Dermis microvascular lymphatic vessel endothelial cell (primary cell): ENCODE data around the gene RPTOR. TPM values are rescaled to one million over a fixed set of nuclear protein-coding genes. Genes with fewer than 3 reads are reported as not detected.
A peak's percentile ranks its signal among the peaks of the same experiment; 100 is the strongest.
"Not testable (repeated sequence)": the region's sequence is repeated elsewhere in the genome, so short reads cannot be mapped to it uniquely, and the experiment has no call there.

Source experiments
- DNase-seq, 2 donors: peaks; one replicate each; pipeline versions ENCODE4 v3.0.0 to v3.0.0-alpha.2; 2010; ENCODE audit warnings: low read depth in 2 of 2
- total RNA-seq: library from RNA; depleted of rRNA; stranded (reverse); fragments of >200 nt; gene quantifications from 2 replicates; pipeline ENCODE4 v1.2.1, GENCODE V29; 2014

Gene RPTOR
- total RNA-seq, 1 donor from 2014 or later: 10.5 TPM

DNA sequence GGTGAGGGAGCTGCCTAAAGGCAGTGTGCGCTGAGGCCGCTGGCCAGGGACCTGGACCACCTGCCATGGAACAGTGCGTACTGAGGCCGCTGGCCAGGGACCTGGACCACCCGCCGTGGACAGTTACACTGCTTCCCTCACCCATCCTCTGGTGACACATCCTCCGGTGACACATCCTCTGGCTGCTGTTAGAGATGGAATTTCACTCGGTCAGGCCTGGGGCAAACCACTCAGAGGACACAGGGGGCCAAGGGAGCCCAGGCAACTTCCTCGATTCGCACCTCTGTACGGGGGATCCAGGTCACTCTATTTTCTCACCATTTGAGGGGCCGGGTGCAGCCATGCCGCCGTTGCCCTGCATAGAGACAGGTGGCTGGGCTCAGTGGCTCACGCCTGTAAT lies 32.4 kb upstream of the RPTOR start:
- no peak for DNase-seq

DNA sequence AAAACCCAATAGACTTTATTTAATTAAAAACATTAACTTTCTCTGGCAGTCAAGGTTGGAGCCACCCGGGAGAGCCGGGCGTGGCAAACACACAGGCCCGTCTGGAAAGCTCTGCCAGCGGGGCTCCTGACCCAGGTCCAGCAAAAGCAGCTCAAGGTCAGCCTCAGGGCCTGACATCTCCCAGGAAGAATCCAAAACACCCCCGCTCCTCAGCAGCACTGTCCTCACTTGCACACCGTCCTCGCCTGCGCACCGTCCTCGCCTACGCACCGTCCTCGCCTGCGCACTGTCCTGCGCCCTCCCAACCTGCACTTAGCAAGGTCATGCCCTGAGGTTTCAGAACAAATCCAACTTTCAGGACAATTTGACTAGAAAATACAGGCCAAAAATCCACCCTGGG lies 31.4 kb upstream of the RPTOR start:
- no peak for DNase-seq

DNA sequence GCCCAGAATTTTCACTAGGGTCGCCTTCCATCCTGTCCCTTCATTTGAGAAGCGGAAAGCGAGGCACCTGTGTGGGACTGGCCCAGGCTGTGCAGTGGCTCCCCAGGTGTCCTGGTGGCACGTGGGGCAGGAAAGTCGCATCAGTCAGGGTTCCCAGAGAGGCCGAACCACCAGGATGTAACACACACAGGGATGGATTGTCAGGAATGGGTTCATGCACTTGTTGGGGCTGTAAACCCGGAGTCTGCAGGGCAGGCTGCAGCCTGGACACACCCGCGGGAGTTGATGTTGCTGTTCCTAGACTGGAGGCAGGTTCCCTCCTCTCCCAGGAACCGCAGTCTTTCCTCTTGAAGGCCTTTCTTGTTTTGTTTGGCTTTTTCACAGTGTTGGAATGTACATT lies 30.7 kb upstream of the RPTOR start:
- DNase-seq: no peak

DNA sequence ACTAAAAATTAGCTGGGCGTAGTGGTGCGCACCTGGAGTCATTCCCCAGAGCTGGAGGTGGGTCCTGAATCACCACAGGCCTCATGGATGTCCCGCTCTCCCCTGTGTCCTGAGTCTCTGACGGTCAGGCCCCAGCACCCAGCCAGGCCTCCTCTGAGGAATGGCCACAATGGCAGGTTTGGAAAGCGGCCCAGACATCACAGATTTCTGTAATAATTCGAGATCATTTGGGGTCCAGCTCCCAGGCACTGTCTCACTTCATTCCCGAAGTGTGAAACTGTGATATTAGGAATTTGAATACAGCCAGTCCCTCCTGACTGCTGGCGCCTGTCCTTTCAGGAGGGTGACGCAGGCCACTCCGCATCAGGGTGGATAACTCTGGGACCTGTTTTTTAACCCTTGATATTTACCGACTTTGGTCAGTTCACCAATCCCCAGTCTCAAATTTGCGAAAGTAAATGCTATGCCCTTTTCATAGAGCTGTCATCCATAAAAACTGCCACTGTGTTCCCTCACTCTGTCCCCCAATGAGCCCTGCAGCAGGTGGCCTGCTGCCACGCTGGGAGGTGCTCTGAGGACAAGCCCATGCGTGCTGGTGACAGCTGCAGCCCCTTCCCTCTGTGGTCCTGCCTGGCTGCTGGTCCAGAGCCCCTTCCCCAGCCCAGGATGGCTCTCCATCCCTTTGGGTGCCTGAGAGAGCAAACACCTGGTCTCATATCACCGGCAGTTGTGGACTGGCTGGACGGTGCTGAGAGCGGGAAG lies 28.3 kb upstream of the RPTOR start:
- DNase-seq: no peak

DNA sequence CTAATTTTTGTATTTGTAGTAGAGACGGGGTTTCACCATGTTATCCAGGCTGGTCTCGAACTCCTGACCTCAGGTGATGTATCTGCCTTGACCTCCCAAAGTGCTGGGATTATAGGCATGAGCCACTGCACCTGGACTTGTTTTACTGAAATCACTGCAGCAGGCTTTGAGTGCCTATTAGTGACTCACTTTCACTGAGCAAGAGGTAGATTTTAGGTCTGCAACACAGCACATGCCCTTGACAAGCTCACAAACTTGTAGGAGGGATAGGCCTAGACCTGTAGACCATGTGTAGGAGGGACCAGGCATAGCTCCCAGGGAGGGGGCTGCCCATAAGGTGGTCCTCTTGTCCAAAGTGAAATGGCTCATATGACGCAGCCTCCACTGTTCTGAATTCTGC lies 27.0 kb upstream of the RPTOR start:
- DNase-seq: no peak

DNA sequence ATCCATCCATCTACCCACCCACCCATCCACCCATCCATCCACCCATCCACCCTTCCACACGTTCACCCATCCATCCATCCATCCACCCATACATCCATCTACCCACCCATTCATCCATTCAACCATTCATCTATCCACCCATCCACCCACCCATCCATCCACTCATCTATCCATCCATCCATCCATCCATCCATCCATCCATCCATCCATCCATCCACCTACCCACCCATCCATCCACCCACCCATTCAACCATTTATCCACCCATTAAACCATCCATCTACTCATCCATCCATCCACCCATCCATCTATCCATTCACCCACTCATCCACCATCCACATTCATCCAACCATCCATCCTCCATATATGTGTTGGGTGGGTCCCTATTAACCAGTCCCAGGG lies 26.2 kb upstream of the RPTOR start:
- DNase-seq: no peak

DNA sequence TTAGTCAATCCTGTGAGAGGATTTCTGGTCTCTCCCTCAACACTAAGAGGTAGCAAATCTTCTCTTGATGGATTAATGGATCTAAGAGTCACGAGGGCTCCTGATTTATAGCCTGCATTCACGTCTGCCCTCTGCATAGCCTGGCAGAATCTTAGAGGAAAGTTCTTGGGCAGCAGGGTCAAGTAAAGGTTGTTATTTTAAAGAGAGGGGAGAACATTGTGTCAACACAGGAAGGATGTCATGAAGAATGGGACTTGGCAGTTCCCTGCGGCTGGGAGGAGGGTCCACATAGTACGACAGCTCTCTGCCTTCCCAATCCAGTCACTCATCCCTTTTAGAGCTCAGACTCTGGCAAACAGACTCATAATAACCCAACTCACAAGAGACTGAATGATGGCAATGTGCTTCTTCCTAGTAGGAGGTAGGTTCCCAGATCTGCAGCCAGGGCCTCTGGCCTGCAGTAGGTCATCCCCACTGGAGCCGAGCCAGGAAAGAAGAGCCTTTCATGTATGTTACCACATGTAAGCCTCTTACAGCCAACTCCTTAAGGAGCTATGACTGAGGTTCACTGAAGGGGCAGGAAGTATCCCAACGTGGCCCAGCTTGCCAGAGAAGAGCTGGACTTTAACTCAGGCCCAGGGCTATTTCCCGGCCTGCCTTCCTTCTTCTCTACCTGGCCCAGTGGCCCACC lies 25.4 kb upstream of the RPTOR start:
- DNase-seq: peak in 1 of 2 donors; percentile 62

DNA sequence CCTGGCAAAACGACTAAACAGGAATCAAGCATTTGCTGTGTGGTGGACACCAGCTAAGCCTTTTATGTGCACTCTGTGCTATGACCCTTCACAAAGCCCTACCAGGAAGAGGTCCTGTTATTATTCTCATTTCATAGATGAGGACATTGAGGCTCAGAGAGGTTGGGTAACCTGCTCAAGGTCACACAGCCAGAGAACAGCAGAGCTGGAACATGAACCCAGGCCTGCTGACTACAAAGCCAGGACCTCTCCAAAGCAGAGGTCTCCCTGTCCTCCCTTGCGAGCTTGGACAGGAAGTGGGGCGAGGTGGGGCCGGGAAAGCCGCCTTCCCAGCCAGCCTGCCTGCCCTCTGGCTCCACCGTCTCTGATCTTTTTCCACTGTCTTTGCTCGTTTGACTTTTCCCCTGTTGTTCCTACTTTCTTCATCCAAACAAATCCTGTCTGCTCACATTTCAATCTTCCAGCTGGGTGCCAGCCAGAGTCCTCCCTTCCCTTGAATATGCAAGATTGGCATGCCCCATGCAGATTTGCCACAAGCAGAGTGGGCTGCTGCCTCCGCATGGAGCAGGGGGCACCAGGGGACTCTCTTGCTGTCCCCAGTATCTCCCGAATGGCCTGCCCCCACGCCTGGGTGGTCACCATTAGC lies 23.7 kb upstream of the RPTOR start:
- DNase-seq: no peak

DNA sequence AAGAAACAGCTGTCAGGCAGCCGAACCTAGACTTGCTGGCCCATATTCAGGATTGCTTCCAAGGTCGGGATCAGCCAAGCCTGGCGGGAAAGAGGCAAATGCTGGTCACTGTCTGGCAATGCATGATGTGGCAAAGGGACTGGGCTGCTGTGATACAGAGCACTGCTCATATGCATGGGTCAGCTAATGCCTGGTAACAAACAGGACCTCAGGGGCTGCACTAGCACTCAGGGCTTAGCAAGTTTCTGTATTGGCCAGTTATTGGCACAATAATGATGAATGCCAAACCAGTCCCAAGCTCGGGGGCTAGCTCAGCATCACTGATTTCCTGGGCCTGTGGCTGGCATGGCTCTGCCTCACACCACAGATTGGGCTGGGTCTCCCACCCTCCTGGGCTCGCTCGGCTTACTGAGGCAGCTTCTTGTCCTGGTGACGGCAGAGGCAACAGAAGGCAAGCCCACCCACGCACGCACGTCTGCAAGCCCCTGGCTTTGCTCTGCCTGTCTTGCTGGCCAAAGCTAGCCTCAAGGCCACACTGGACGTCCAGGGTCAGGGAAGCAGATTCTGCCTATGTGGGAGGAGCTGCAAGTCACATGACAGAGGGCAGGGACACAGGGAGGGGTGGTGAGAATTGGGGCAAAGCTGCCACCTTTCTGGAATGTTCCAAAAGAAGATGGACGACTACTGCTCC lies 21.4 kb upstream of the RPTOR start:
- no peak for DNase-seq

DNA sequence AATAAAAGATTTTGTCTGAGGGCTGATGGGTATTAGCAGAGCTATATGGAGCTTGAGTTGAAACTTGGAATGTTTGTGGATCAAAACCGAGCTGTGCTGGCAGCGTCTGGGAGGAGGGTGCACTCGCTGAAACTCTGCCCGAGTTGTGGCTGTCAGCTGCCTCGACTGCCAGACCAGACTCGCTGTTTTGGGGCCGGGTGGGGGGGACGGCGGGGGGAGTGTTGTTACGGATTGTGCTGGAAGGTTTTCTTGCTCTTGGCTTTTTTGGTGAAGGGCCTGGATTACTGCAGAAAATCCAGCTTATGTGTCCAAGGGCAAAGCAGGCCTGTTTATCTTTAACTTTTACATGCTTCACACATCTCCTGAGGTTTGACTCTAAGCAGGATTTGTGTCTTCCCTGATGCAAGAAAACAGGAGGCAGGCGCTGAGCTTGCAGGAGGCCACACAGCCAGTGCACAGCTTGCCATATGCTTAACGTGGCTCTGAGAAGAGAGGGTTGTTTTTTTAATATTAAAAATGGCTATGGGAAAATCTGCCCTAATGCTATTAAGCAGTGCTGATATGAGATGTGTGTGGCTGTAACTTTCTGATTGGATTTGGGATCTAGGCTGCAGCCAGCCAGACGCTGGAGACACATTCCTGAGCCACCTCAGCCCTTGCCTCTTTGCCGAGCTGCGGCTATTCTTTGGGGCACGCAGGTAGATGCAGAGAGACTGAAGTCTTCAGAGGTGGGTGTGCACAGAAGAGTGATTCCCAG lies 20.5 kb upstream of the RPTOR start:
- no peak for DNase-seq

DNA sequence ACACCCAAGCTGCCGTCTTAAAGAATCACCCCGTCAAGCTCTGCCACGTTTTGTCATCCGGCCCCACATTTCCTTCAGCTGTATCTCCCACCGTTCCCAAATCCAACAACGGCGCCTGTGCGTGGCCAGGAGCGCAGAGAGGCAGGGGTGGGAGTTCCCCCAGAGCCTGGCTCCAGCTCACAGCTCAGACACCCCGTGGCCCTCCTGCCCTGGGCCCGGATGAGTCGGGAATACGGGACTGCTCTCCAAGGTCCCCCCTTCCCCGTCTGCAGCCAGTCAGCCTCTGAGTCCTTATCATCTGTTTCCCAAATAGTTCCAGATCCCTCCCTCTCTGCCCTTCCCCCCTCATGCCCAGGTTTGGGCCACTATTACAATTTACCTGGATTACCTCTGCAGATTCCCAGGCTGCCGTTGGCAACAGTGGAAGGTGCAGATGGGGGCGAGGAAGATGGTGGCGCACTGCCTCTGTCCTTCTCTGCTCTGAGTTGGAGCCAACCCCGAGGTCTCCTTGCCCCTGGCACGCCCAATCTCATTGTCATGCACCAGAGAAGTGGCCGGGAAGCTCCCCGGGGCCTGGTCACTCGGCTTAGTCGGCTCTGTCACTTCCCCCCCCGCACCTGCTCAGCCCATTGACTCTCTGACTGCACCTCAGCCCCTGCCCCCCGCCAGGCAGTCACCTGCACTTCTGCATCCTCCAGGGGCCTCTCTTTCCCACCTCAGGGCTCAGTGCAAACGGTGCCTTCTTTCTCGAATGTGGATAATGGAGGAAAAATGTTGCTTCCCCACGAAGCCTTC lies 18.3 kb upstream of the RPTOR start:
- no peak for DNase-seq

DNA sequence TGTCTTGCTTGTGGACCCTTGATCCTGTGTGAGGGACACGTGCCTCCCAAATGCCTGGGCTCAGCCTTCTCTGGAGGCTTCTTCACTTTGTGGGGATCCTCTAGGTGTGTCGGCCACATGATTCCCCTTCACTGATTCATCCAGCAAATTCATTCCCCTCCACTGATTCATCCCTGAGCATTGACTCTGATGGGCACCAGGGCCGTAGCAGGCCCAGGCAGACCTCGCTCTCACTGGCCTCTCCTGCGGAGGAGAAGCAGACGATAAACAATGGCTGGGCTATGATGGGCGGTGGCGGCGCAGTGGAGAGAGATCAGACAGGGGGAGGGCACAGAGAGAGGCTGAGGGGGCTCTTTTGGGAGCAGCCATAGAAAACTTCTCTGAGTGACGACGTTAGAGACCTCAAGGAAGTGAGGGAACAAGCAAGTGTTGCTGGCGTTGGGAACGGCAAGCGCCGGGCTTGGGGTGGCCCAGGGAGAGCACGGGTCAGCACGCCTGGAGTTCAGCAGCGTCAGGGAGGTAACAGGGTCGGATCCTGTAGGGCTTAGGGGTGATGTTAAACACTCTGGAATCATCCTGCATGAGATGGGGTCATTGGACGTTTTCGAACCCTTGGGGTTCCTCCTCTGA lies 17.5 kb upstream of the RPTOR start:
- no peak for DNase-seq

DNA sequence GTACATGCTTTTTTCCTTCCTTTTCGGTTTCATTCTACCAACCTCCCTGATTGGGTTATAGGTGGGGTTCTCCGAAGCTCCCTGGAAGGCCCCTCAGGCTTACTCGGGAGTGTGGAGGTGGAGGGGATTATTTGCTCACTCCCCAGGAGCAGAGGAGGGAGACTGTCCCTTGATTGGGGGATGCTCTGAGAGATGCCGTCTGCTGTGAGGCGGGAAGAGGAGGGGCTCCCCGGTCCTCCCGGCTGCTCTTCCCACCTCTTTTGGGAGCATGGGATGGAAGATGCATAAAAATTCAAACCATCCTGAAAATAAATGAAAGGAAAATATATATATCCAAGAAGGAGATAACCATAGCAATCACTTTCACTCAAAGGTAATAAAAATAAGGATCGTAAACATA lies 16.1 kb upstream of the RPTOR start:
- no peak for DNase-seq

DNA sequence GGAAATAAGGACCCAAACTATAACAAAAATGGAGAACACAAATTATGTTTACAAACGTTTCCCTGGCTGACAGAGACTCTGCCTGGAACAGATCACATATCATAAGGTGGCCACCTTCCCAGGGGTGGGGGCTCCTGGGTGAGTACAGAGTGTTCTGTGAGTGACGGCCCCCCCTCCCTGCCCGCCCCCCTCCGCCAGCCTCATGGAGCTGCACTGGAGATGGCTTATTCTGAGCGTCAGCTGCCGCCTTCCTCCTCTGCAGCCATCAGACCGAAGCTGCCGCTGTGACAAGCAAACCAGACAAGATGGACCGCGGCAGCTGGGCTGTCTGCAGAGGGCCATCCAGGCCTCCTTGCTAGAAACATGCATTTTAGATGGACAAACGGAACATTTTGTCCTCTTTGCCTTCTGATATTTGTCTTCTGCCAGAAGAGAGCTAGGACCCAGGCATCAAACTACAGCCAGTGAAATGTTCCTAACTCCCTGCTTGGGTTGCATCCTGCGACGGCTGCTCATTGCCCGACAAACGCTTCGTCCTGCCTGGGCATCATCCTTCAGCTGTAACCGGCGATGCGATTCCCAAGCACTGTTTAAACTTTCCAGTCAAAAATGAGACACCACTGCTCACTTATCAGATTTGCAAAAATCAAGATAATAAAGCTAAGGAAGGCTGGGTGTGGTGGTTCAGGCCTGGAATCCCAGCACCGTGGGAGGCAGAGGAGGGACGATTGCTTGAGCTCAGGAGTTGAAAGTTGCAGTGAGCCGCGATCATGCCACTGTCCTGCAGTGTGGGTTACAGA lies 15.3 kb upstream of the RPTOR start:
- no peak for DNase-seq

DNA sequence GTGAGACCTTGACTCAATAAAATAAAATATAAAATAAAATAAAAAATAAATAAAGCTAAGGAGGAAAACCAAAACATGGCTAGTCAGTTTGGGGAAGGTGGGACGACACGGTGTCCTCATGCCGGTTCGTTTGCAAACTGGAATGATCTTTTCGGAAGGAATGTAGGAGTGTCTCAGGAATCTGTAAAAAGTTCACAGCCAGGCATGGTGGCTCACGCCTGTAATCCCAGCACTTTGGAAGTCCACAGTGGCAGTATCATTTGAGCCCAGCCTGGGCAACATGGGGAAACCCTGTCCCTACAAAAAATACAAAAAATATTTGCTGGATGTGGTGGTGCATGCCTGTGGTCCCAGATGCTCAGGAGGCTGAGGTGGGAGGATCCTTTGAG lies 14.7 kb upstream of the RPTOR start:
- no peak for DNase-seq

DNA sequence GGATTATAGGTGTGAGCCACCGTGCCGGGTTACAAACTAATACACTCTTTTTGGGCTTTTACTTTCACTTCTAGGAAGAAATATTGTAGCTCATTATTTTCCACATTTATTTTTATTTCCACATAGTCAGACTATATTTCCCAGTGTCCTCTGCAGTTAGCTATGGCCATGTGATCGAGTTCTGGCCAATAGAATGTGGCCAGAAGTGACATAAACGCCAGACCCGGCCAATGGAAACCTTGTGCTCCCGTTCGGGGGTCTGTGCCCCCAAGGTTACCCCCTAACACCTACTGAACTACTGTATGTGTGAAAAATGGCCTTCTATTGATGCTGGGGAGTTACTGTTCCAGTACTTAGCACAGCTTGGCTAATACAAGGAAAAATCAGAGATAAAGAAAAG lies 13.2 kb upstream of the RPTOR start:
- DNase-seq: no peak

DNA sequence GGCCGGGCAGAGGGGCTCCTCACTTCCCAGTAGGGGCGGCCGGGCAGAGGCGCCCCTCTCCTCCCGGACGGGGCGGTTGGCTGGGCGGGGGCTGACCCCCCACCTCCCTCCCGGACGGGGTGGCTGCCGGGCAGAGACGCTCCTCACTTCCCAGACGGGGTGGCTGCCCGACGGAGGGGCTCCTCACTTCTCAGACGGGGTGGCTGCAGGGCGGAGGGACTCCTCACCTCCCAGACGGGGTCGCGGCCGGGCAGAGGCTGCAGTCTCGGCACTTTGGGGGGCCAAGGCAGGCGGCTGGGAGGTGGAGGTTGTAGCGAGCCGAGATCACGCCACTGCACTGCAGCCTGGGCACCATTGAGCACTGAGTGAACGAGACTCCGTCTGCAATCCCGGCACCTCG lies 7.3 kb upstream of the RPTOR start:
- DNase-seq: not testable (repeated sequence)

DNA sequence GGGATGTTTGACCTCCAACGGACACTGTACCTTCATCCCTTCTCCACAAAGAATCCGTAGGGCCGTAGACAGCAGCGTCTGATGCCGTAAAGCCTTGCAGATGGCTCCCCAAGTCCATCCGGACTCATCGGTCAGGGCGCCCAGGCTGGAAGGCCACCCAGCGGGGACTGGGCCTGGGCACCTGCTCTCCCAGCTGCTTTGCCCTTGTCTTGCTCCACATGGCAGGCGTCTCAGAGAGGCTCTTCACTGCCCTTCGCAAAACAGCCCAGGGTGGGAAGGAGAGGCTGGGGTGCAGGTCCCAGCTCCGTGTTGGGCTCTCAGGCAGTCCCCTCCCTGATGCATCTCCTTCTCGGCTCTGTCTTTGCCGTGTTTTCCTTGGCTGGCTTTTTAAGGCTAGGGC lies 6.2 kb upstream of the RPTOR start:
- no peak for DNase-seq

DNA sequence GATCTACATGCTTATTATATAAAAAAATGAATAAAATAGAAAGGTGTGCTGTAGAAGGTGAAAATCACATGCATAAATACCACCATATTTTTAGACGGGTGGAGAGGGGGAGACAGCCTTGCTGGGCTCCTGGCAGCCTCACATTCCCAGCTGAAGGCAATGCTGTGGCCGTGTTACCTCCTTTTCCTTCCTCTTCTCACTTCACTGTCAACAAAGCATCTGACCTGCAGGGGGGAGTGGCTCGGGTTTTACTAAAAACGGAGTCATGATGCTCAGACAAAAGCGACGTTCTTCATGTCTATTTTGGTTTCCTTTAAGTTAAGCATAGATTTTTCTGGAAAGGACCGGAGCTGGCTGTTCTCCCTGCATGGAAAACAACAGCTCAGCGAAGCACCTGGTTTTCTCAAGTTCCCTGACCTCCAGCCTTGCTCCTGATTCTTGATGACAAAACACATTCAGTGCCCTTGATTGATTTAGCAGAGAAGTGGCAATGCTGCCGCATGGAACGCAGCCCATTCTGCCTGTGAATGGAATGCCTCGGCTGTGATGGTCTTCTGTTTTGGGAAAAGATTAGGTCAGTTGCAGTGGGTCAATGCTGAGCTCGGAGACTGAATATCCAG lies 5.5 kb upstream of the RPTOR start:
- DNase-seq: peak in 1 of 2 donors; percentile 15
